ENCODE data around the gene SEBOX. TPM values are rescaled to one million over a fixed set of nuclear protein-coding genes. Genes with fewer than 3 reads are reported as not detected.
A peak's percentile ranks its signal among the peaks of the same experiment; 100 is the strongest.

SEBOX gene
- total RNA-seq, 1 donor = not detected

GRCh38 chr17:28326114-28326513, 38.9 kb downstream of the SEBOX start:
- no peak for DNase-seq (ENCODE audit: low read depth)
- no peak overlapping the region for H3K4me3 ChIP-seq (ENCODE audit: low read depth, low read length)
- TF ChIP-seq CTCF (IDR thresholded peaks at IDR 0.05; ENCODE audit: insufficient read depth, low read depth, low read length) = no peak

- H3K4me3 ChIP-seq (ENCODE audit: low read depth, low read length) = no peak overlapping the region
- DNase-seq (ENCODE audit: low read depth) = no peak
- TF ChIP-seq CTCF (IDR thresholded peaks at IDR 0.05; ENCODE audit: insufficient read depth, low read depth, low read length) = no peak
Observed at GRCh38 chr17:28325211-28325610, 39.8 kb downstream of the SEBOX start.

GRCh38 chr17:28324781-28325180, 40.2 kb downstream of the SEBOX start:
- no peak for DNase-seq (ENCODE audit: low read depth)
- no peak for TF ChIP-seq CTCF (IDR thresholded peaks at IDR 0.05; ENCODE audit: insufficient read depth, low read depth, low read length)
- H3K4me3 ChIP-seq (ENCODE audit: low read depth, low read length) = no peak overlapping the region

GRCh38 chr17:28324267-28324745, 40.7 kb downstream of the SEBOX start:
- no peak for TF ChIP-seq CTCF (IDR thresholded peaks at IDR 0.05; ENCODE audit: insufficient read depth, low read depth, low read length)
- DNase-seq (ENCODE audit: low read depth) = no peak
- no peak overlapping the region for H3K4me3 ChIP-seq (ENCODE audit: low read depth, low read length)

GRCh38 chr17:28320215-28321061, 44.6 kb downstream of the SEBOX start:
- DNase-seq (ENCODE audit: low read depth) = peak; percentile 5
- peak overlapping the region; percentile 74 for H3K4me3 ChIP-seq (ENCODE audit: low read depth, low read length)
- no peak for TF ChIP-seq CTCF (IDR thresholded peaks at IDR 0.05; ENCODE audit: insufficient read depth, low read depth, low read length)

- DNase-seq (ENCODE audit: low read depth) = no peak
- no peak for TF ChIP-seq CTCF (IDR thresholded peaks at IDR 0.05; ENCODE audit: insufficient read depth, low read depth, low read length)
- peak overlapping the region; percentile 74 for H3K4me3 ChIP-seq (ENCODE audit: low read depth, low read length)
Observed at GRCh38 chr17:28319598-28319935, 45.4 kb downstream of the SEBOX start.
